Measurements from ENCODE around the gene SIGLEC5. TPM values are rescaled to one million over a fixed set of nuclear protein-coding genes. Genes with fewer than 3 reads are reported as not detected.

SIGLEC5 gene
- polyA plus RNA-seq, 1 of the 3 experiments (the other 2 are of a cell fraction), result not detected

DNA sequence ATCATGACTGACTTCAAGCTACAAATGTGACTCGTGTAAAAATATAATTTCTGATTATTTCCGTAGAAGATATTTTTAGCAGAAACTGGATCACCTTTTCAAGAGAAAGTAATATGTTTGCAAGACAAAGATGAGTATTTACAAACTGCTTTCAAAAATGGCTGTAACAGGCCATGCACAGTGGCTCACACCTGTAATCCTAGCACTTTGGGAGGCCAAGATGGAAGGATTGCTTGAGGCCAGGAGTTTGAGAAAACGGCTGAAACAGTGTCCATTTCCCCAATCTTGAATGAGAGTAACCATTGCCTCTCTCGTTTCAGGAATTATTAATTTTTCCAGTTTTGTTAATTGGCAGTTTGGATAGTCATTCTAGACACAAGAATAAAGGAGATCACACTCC is 62.6 kb downstream of the SIGLEC5 start:
- H3K4me3 ChIP-seq (ENCODE audit: low read depth in 2 of 2, low read length in 1 of 2), result no peak overlapping the region
- no peak for TF ChIP-seq MEF2A (IDR thresholded peaks at IDR 0.05; ENCODE audit: borderline replicate concordance, low read depth)
- no peak for TF ChIP-seq EZH2phosphoT487 (IDR thresholded peaks at IDR 0.05; ENCODE audit: borderline replicate concordance, low read depth)
- no peak for TF ChIP-seq FOXJ3 (CRISPR knock-in tag; IDR thresholded peaks at IDR 0.05)
- no peak for TF ChIP-seq FOSL2 (IDR thresholded peaks at IDR 0.05; ENCODE audit: borderline replicate concordance, low read depth)
- TF ChIP-seq, protein P1, sequence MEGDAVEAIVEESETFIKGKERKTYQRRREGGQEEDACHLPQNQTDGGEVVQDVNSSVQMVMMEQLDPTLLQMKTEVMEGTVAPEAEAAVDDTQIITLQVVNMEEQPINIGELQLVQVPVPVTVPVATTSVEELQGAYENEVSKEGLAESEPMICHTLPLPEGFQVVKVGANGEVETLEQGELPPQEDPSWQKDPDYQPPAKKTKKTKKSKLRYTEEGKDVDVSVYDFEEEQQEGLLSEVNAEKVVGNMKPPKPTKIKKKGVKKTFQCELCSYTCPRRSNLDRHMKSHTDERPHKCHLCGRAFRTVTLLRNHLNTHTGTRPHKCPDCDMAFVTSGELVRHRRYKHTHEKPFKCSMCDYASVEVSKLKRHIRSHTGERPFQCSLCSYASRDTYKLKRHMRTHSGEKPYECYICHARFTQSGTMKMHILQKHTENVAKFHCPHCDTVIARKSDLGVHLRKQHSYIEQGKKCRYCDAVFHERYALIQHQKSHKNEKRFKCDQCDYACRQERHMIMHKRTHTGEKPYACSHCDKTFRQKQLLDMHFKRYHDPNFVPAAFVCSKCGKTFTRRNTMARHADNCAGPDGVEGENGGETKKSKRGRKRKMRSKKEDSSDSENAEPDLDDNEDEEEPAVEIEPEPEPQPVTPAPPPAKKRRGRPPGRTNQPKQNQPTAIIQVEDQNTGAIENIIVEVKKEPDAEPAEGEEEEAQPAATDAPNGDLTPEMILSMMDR (IDR thresholded peaks at IDR 0.05), result no peak
- TF ChIP-seq, protein P2, sequence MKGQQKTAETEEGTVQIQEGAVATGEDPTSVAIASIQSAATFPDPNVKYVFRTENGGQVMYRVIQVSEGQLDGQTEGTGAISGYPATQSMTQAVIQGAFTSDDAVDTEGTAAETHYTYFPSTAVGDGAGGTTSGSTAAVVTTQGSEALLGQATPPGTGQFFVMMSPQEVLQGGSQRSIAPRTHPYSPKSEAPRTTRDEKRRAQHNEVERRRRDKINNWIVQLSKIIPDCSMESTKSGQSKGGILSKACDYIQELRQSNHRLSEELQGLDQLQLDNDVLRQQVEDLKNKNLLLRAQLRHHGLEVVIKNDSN (IDR thresholded peaks at IDR 0.05; ENCODE audit: borderline replicate concordance, low read depth), result no peak
- TF ChIP-seq CHD2 (IDR thresholded peaks at IDR 0.05; ENCODE audit: low read length, partially characterized antibody), result no peak
- no peak for TF ChIP-seq RCOR1 (IDR thresholded peaks at IDR 0.05; ENCODE audit: low read length)
- TF ChIP-seq SMC3 (IDR thresholded peaks at IDR 0.05; ENCODE audit: low read depth, low read length), result no peak
- no peak for TF ChIP-seq EP300 (IDR thresholded peaks at IDR 0.05; ENCODE audit: borderline replicate concordance in 1 of 2, low read depth in 1 of 2, low read length in 1 of 2)
- no peak for TF ChIP-seq JUND (IDR thresholded peaks at IDR 0.05)
- no peak for TF ChIP-seq RAD21 (IDR thresholded peaks at IDR 0.05; ENCODE audit: low read length)
- no peak for TF ChIP-seq NRF1 (IDR thresholded peaks at IDR 0.05; ENCODE audit: low read depth, low read length)
- TF ChIP-seq SIN3A (IDR thresholded peaks at IDR 0.05; ENCODE audit: borderline replicate concordance, low read depth, low read length), result no peak
- TF ChIP-seq TEAD4 (IDR thresholded peaks at IDR 0.05; ENCODE audit: borderline replicate concordance, insufficient read depth), result no peak
- TF ChIP-seq ELF1 (IDR thresholded peaks at IDR 0.05), result no peak
- TF ChIP-seq NFIC (IDR thresholded peaks at IDR 0.05; ENCODE audit: borderline replicate concordance), result no peak
- WGBS (ENCODE audit: low lambda C conversion rate), result 2% methylated on average over 4 of the region's 4 CpGs

More for the DNA sequence above, 62.6 kb downstream of the SIGLEC5 start:
- Histone ChIP-seq H3F3A (replicated peaks; ENCODE audit: insufficient read depth) (peaks cover 7% of the 10 kb centered on the region), H3K4me1 (ENCODE audit: control insufficient read depth in 1 of 2, insufficient read depth in 2 of 2, low read depth in 1 of 2, low read length in 1 of 2) (peaks cover 0 to 10% of the 10 kb centered on the region in 2 experiments; a peak in 2 of 4 replicates), H3K27me3 (ENCODE audit: insufficient read depth) (peaks cover 32% of the 10 kb centered on the region; the same call in 1 of the 2 replicates), H3K4me2 (no peak overlapping the region), H3K9me3 (no peaks in the 10 kb centered on the region; the same call in 1 of the 2 replicates), H3K36me3 (replicated peaks in 1 of 2; ENCODE audit: control insufficient read depth in 1 of 2, insufficient read depth in 2 of 2, low read length in 1 of 2) (no peaks in the 10 kb centered on the region), H3K9ac (no peak overlapping the region), H4K20me1 (ENCODE audit: insufficient read depth) (no peaks in the 10 kb centered on the region), H3K79me2 (ENCODE audit: insufficient read depth) (peaks cover 16% of the 10 kb centered on the region), H2AFZ (ENCODE audit: low read depth) (no peak overlapping the region), H3K9me2 (no peaks in the 10 kb centered on the region), H3K27ac (ENCODE audit: low read depth in 2 of 2, low read length in 1 of 2) (no peak overlapping the region)
- POLR2A ChIA-PET, result no interaction called here
- DNase-seq, result no peak
- CTCF ChIA-PET, result interaction anchor here (0.5 kb wide), 1 partner anchor 58 kb away, joined by 3 read pairs; no protein-coding TSS in a partner anchor
